OCI-LY7 (cell line): ENCODE data around the gene PLA2R1.

Experiments
- CTCF ChIP-seq: fragments of 200-600 bp; sonication (generic); conservative IDR thresholded peaks from 2 replicates; pipeline ENCODE4 v1.5.1; 2014; ENCODE audit warnings: mild to moderate bottlenecking, antibody characterized with exemption, low read length, moderate library complexity, mixed read lengths
- EZH2phosphoT487 ChIP-seq: fragments of 200-600 bp; sonication (generic); IDR thresholded peaks from 2 replicates; pipeline ENCODE4 v1.6.1; 2018; ENCODE audit warnings: low read depth, borderline replicate concordance, mild to moderate bottlenecking, mixed run types, antibody characterized with exemption, low read length, moderate library complexity, mixed read lengths

DNA sequence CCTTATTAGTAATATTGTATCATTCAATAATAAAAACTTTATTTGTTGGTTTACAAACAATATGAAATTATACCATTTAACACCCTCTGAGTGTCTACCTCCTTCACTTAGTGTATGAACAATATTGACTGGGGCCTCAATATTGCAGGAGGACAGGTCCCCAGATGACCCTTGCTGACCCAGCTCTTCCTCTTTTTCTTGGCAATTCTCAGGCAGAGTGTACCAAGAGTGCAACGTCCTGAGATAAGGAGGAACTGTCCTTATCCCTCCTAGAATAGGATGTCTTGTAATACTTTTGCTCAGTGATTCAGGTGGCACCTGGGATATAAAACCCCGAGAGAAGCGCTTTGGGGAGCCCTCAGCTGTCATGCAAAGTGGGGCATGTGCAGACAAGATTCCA, 76.8 kb downstream of the PLA2R1 start:
- TF ChIP-seq EZH2phosphoT487: no peak
- TF ChIP-seq CTCF: no peak
